HUDEP-2 (cell line): ENCODE results near the gene GRID2.
A peak's percentile ranks its signal among the peaks of the same experiment; 100 is the strongest.

ENCODE experiments used
- DNase-seq, 76 experiments: peaks; one replicate each; lab custom pipeline; 2025; ENCODE audit not compliant: unreplicated experiment in 76 of 76; lab: John Stamatoyannopoulos, UW

GRID2 gene

GRCh38 chr4:93174598-93174997 is 870.8 kb downstream of the GRID2 start:
- no peak for DNase-seq

GRCh38 chr4:93178279-93178678 is 874.5 kb downstream of the GRID2 start:
- DNase-seq = no peak

- DNase-seq = no peak
These were observed 875.3 kb downstream of the GRID2 start for GRCh38 chr4:93179044-93179443.

GRCh38 chr4:93182722-93183121 is 879.0 kb downstream of the GRID2 start:
- DNase-seq = no peak

GRCh38 chr4:93183576-93183975 is 879.8 kb downstream of the GRID2 start:
- no peak for DNase-seq

- no peak for DNase-seq
These were observed 880.3 kb downstream of the GRID2 start for GRCh38 chr4:93184053-93184452.

- DNase-seq = no peak
These were observed 883.1 kb downstream of the GRID2 start for GRCh38 chr4:93186846-93187245.

GRCh38 chr4:93187466-93187865 is 883.7 kb downstream of the GRID2 start:
- DNase-seq = no peak

GRCh38 chr4:93187892-93188291 is 884.1 kb downstream of the GRID2 start:
- no peak for DNase-seq

- DNase-seq = peak in 4 of 76 experiments; percentile 0 to 9 (median 4)
These were observed 895.7 kb downstream of the GRID2 start for GRCh38 chr4:93199492-93199891.

- no peak for DNase-seq
These were observed 897.8 kb downstream of the GRID2 start for GRCh38 chr4:93201471-93202096.

- DNase-seq = no peak
These were observed 899.9 kb downstream of the GRID2 start for GRCh38 chr4:93203708-93204107.

GRCh38 chr4:93212250-93212649 is 908.5 kb downstream of the GRID2 start:
- DNase-seq = no peak

GRCh38 chr4:93216646-93217045 is 912.9 kb downstream of the GRID2 start:
- DNase-seq = no peak

- no peak for DNase-seq
These were observed 913.7 kb downstream of the GRID2 start for GRCh38 chr4:93217431-93217830.

- no peak for DNase-seq
These were observed 918.0 kb downstream of the GRID2 start for GRCh38 chr4:93221771-93222170.

- no peak for DNase-seq
These were observed 924.3 kb downstream of the GRID2 start for GRCh38 chr4:93228021-93228420.

- no peak for DNase-seq
These were observed 929.1 kb downstream of the GRID2 start for GRCh38 chr4:93232883-93233282.

- no peak for DNase-seq
These were observed 933.8 kb downstream of the GRID2 start for GRCh38 chr4:93237521-93237920.

GRCh38 chr4:93243262-93243661 is 939.5 kb downstream of the GRID2 start:
- DNase-seq = no peak

- DNase-seq = no peak
These were observed 957.4 kb downstream of the GRID2 start for GRCh38 chr4:93261207-93261606.

- no peak for DNase-seq
These were observed 959.4 kb downstream of the GRID2 start for GRCh38 chr4:93263166-93263565.

GRCh38 chr4:93267747-93268146 is 964.0 kb downstream of the GRID2 start:
- no peak for DNase-seq
